ENCODE measurements around the gene LTBP4. TPM values are rescaled to one million over a fixed set of nuclear protein-coding genes. Genes with fewer than 3 reads are reported as not detected.
A peak's percentile ranks its signal among the peaks of the same experiment; 100 is the strongest.

LTBP4 gene
- polyA plus RNA-seq, 1 of the 3 experiments (the other 2 are of a cell fraction): 24.8 TPM

DNA sequence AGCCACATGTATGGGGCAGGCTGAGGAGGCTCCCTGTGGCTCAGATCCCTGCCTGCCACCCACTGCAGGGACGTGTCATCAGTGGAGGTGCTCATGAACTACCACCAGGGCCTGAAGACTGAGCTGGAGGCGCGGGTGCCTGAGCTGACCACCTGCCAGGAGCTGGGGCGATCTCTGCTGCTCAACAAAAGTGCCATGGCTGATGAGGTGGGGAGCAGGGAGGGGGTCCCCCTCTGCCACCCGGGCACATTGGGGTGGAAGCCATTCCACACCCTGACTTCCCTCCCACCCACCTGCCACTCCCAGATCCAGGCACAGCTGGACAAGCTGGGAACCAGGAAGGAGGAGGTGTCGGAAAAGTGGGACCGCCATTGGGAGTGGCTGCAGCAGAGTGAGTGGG is 35.8 kb upstream of the LTBP4 start:
- no peaks in the 10 kb centered on the region for H4K20me1 ChIP-seq (ENCODE audit: insufficient read depth)
- H3K9me3 ChIP-seq: no peaks in the 10 kb centered on the region
- no peak for TF ChIP-seq RXRA (IDR thresholded peaks at IDR 0.05; ENCODE audit: borderline replicate concordance, low read depth)
- TF ChIP-seq JUND (IDR thresholded peaks at IDR 0.05): no peak
- TF ChIP-seq EP300 (IDR thresholded peaks at IDR 0.05; ENCODE audit: borderline replicate concordance in 1 of 2, low read depth in 1 of 2, low read length in 1 of 2): no peak
- no peak for TF ChIP-seq TEAD4 (IDR thresholded peaks at IDR 0.05; ENCODE audit: borderline replicate concordance, insufficient read depth)
- no peak for TF ChIP-seq MXI1 (IDR thresholded peaks at IDR 0.05; ENCODE audit: low read depth, low read length)
- no peak for TF ChIP-seq FOSL2 (IDR thresholded peaks at IDR 0.05; ENCODE audit: borderline replicate concordance, low read depth)
- no peak for TF ChIP-seq SMC3 (IDR thresholded peaks at IDR 0.05; ENCODE audit: low read depth, low read length)
- no peak for TF ChIP-seq GABPA (IDR thresholded peaks at IDR 0.05; ENCODE audit: low read depth)
- TF ChIP-seq, protein P1, sequence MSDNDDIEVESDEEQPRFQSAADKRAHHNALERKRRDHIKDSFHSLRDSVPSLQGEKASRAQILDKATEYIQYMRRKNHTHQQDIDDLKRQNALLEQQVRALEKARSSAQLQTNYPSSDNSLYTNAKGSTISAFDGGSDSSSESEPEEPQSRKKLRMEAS (IDR thresholded peaks at IDR 0.05; ENCODE audit: low read depth): no peak
- TF ChIP-seq CHD2 (IDR thresholded peaks at IDR 0.05; ENCODE audit: low read length, partially characterized antibody): no peak
- TF ChIP-seq, protein P2, sequence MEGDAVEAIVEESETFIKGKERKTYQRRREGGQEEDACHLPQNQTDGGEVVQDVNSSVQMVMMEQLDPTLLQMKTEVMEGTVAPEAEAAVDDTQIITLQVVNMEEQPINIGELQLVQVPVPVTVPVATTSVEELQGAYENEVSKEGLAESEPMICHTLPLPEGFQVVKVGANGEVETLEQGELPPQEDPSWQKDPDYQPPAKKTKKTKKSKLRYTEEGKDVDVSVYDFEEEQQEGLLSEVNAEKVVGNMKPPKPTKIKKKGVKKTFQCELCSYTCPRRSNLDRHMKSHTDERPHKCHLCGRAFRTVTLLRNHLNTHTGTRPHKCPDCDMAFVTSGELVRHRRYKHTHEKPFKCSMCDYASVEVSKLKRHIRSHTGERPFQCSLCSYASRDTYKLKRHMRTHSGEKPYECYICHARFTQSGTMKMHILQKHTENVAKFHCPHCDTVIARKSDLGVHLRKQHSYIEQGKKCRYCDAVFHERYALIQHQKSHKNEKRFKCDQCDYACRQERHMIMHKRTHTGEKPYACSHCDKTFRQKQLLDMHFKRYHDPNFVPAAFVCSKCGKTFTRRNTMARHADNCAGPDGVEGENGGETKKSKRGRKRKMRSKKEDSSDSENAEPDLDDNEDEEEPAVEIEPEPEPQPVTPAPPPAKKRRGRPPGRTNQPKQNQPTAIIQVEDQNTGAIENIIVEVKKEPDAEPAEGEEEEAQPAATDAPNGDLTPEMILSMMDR (IDR thresholded peaks at IDR 0.05): no peak
- TF ChIP-seq TAF1 (IDR thresholded peaks at IDR 0.05; ENCODE audit: borderline replicate concordance, low read depth, low read length): no peak
- H3K9ac ChIP-seq: no peak overlapping the region
- WGBS (ENCODE audit: low lambda C conversion rate): 77% methylated on average over 4 of the region's 7 CpGs
- no peak for DNase-seq
- no peaks in the 10 kb centered on the region for H3K79me2 ChIP-seq (ENCODE audit: insufficient read depth)
- H3K4me1 ChIP-seq (ENCODE audit: control insufficient read depth in 1 of 2, insufficient read depth in 2 of 2, low read depth in 1 of 2, low read length in 1 of 2): peaks cover 0 to 4% of the 10 kb centered on the region in 2 experiments; a peak in 1 of 4 replicates
- no peaks in the 10 kb centered on the region for H3K9me2 ChIP-seq
- no peak overlapping the region for H2AFZ ChIP-seq (ENCODE audit: low read depth)
- no peak overlapping the region for H3K4me3 ChIP-seq (ENCODE audit: low read depth in 2 of 2, low read length in 1 of 2)
- ChIA-PET POLR2A (no interaction called here), CTCF (interaction anchor here (0.6 kb wide), 1 partner anchor 33 kb away, joined by 3 read pairs; no protein-coding TSS in a partner anchor)
- H3F3A ChIP-seq (replicated peaks; ENCODE audit: insufficient read depth): peaks cover 8% of the 10 kb centered on the region
- H3K4me2 ChIP-seq: no peak overlapping the region
- no peak overlapping the region for H3K27ac ChIP-seq (ENCODE audit: low read depth in 2 of 2, low read length in 1 of 2)
- no peaks in the 10 kb centered on the region for H3K27me3 ChIP-seq (ENCODE audit: insufficient read depth)
- no peaks in the 10 kb centered on the region for H3K36me3 ChIP-seq (replicated peaks in 1 of 2; ENCODE audit: control insufficient read depth in 1 of 2, insufficient read depth in 2 of 2, low read length in 1 of 2)

DNA sequence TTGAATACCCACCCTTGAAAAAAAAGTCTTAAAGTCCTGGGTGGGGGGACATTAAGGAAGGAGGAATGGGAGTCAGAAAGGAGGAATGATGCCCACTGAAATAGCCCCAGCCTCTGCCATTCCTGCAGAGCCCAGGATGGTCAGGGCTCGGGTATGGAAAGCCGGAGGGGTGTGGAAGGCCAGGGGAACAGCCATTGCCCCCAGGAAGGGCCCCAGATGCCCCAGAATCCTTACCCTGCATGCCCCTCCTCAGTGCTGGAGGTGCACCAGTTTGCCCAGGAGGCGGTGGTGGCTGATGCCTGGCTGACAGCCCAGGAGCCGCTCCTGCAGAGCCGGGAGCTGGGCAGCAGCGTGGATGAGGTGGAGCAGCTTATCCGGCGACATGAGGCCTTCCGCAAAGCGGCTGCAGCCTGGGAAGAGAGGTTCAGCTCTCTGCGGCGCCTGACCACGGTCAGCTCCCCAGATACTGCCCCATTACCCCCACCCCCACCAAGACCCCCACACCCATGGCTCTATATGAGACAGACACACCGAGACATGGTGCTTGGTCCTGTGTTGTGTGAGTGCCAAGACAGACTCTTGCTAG is 35.2 kb upstream of the LTBP4 start:
- Histone ChIP-seq H3K9me2 (no peaks in the 10 kb centered on the region), H3K4me2 (no peak overlapping the region), H3K36me3 (replicated peaks in 1 of 2; ENCODE audit: control insufficient read depth in 1 of 2, insufficient read depth in 2 of 2, low read length in 1 of 2) (no peaks in the 10 kb centered on the region), H3K9me3 (no peaks in the 10 kb centered on the region), H3K79me2 (ENCODE audit: insufficient read depth) (no peaks in the 10 kb centered on the region), H3K27ac (ENCODE audit: low read depth in 2 of 2, low read length in 1 of 2) (no peak overlapping the region), H3K4me1 (ENCODE audit: control insufficient read depth in 1 of 2, insufficient read depth in 2 of 2, low read depth in 1 of 2, low read length in 1 of 2) (peaks cover 0 to 5% of the 10 kb centered on the region in 2 experiments; a peak in 1 of 4 replicates), H3F3A (replicated peaks; ENCODE audit: insufficient read depth) (peaks cover 8% of the 10 kb centered on the region), H3K4me3 (ENCODE audit: low read depth in 2 of 2, low read length in 1 of 2) (no peak overlapping the region), H3K27me3 (ENCODE audit: insufficient read depth) (no peaks in the 10 kb centered on the region), H3K9ac (no peak overlapping the region), H4K20me1 (ENCODE audit: insufficient read depth) (no peaks in the 10 kb centered on the region), H2AFZ (ENCODE audit: low read depth) (no peak overlapping the region)
- 83% methylated on average over 11 of the region's 14 CpGs for WGBS (ENCODE audit: low lambda C conversion rate)
- peak; percentile 37 for DNase-seq
- ChIA-PET POLR2A (no interaction called here), CTCF (no interaction called here)
- TF ChIP-seq FOSL2 (IDR thresholded peaks at IDR 0.05; ENCODE audit: borderline replicate concordance, low read depth): no peak
- TF ChIP-seq RAD21 (IDR thresholded peaks at IDR 0.05; ENCODE audit: low read length): no peak
- no peak for TF ChIP-seq POLR2AphosphoS5 (IDR thresholded peaks at IDR 0.05; ENCODE audit: low read depth, low read length)
- no peak for TF ChIP-seq FOXM1 (IDR thresholded peaks at IDR 0.05; ENCODE audit: low read depth)
- TF ChIP-seq RXRA (IDR thresholded peaks at IDR 0.05; ENCODE audit: borderline replicate concordance, low read depth): no peak
- TF ChIP-seq SMC3 (IDR thresholded peaks at IDR 0.05; ENCODE audit: low read depth, low read length): no peak
- TF ChIP-seq FOXJ3 (CRISPR knock-in tag; IDR thresholded peaks at IDR 0.05): no peak
- TF ChIP-seq, protein P2 (IDR thresholded peaks at IDR 0.05): no peak
- no peak for TF ChIP-seq RFX5 (IDR thresholded peaks at IDR 0.05; ENCODE audit: low read length)
- TF ChIP-seq, protein P3, sequence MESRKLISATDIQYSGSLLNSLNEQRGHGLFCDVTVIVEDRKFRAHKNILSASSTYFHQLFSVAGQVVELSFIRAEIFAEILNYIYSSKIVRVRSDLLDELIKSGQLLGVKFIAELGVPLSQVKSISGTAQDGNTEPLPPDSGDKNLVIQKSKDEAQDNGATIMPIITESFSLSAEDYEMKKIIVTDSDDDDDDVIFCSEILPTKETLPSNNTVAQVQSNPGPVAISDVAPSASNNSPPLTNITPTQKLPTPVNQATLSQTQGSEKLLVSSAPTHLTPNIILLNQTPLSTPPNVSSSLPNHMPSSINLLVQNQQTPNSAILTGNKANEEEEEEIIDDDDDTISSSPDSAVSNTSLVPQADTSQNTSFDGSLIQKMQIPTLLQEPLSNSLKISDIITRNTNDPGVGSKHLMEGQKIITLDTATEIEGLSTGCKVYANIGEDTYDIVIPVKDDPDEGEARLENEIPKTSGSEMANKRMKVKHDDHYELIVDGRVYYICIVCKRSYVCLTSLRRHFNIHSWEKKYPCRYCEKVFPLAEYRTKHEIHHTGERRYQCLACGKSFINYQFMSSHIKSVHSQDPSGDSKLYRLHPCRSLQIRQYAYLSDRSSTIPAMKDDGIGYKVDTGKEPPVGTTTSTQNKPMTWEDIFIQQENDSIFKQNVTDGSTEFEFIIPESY (IDR thresholded peaks at IDR 0.05; ENCODE audit: borderline replicate concordance, low read depth): no peak
